WTC11 (cell line): ENCODE results near the gene SKI. TPM values are rescaled to one million over a fixed set of nuclear protein-coding genes. Genes with fewer than 3 reads are reported as not detected.

Experiments
- ATAC-seq: fragments of 200-7000 bp; cut with Tn5 transposase; 2 replicates; pipeline ENCODE4 v1.10.0; 2021; ENCODE audit warnings: mild to moderate bottlenecking, moderate library complexity
- CTCF ChIA-PET: fragments of 300-600 bp; sonication (Branson Sonifier 250); formaldehyde crosslinking; loops from one replicate; lab custom pipeline; 2021; ENCODE audit warnings: antibody characterized with exemption; lab: Charles Lee
- POLR2A ChIA-PET: fragments of 350-600 bp; sonication (Branson Sonifier 250); formaldehyde crosslinking; loops from one replicate; lab custom pipeline; 2021; ENCODE audit warnings: antibody characterized with exemption; lab: Charles Lee
- DNase-seq: peaks from one replicate; pipeline ENCODE4 v3.0.0; 2021; ENCODE audit warnings: low spot score
- H3K27ac Mint-ChIP-seq: 2 replicates; pipeline ENCODE4 v1.8.0; 2021; ENCODE audit warnings: mixed read lengths
- H3K27me3 Mint-ChIP-seq: 2 replicates; pipeline ENCODE4 v1.8.0; 2021; ENCODE audit warnings: low read depth, mild to moderate bottlenecking, moderate library complexity, mixed read lengths
- H3K36me3 Mint-ChIP-seq: 2 replicates; pipeline ENCODE4 v1.8.0; 2021; ENCODE audit warnings: mixed read lengths
- H3K4me1 Mint-ChIP-seq: 2 replicates; pipeline ENCODE4 v1.8.0; 2022; ENCODE audit warnings: mixed read lengths
- H3K4me3 Mint-ChIP-seq: 2 replicates; pipeline ENCODE4 v1.8.0; 2021; ENCODE audit warnings: mild to moderate bottlenecking, moderate library complexity, mixed read lengths
- H3K9me3 Mint-ChIP-seq: 2 replicates; pipeline ENCODE4 v1.8.0; 2021; ENCODE audit warnings: mixed read lengths
- ATF1 ChIP-seq: sonication (generic); formaldehyde crosslinking; IDR thresholded peaks from 2 replicates; pipeline ENCODE4 v1.8.1; 2023; ENCODE audit warnings: mild to moderate bottlenecking, moderate library complexity, missing genetic modification reagents
- CREB1 ChIP-seq: sonication (generic); formaldehyde crosslinking; IDR thresholded peaks from 2 replicates; pipeline ENCODE4 v1.8.0; 2023; ENCODE audit warnings: mild to moderate bottlenecking, missing genetic modification reagents
- EMX1 ChIP-seq: fragments of 250-450 bp; sonication (Bioruptor Pico); IDR thresholded peaks from 2 replicates; pipeline ENCODE4 v1.8.0; 2021; ENCODE audit warnings: mild to moderate bottlenecking
- GABPB1 ChIP-seq: sonication (generic); formaldehyde crosslinking; IDR thresholded peaks from 2 replicates; pipeline ENCODE4 v1.8.1; 2023; ENCODE audit warnings: mild to moderate bottlenecking, missing genetic modification reagents
- GTF2I ChIP-seq: fragments of 250-450 bp; sonication (Bioruptor Pico); conservative IDR thresholded peaks from 2 replicates; pipeline ENCODE4 v1.4.0; 2021; ENCODE audit warnings: mild to moderate bottlenecking
- OVOL2 ChIP-seq: fragments of 250-450 bp; sonication (Bioruptor Pico); IDR thresholded peaks from 2 replicates; pipeline ENCODE4 v1.9.0; 2021; ENCODE audit warnings: mild to moderate bottlenecking, borderline replicate concordance
- PRRX2 ChIP-seq: fragments of 250-450 bp; sonication (Bioruptor Pico); IDR thresholded peaks from 2 replicates; pipeline ENCODE4 v1.8.0; 2021; ENCODE audit warnings: mild to moderate bottlenecking
- SMAD4 ChIP-seq: sonication (generic); formaldehyde crosslinking; IDR thresholded peaks from 2 replicates; pipeline ENCODE4 v1.8.0; 2022; ENCODE audit warnings: mild to moderate bottlenecking, missing genetic modification reagents
- TCF7 ChIP-seq: sonication (generic); formaldehyde crosslinking; IDR thresholded peaks from 2 replicates; pipeline ENCODE4 v1.8.0; 2022; ENCODE audit warnings: mild to moderate bottlenecking, low read depth, missing genetic modification reagents, moderate library complexity
- ZNF121 ChIP-seq: sonication (generic); formaldehyde crosslinking; IDR thresholded peaks from 2 replicates; pipeline ENCODE4 v1.8.0; 2023; ENCODE audit warnings: missing genetic modification reagents
- ZNF263 ChIP-seq: sonication (generic); formaldehyde crosslinking; IDR thresholded peaks from 2 replicates; pipeline ENCODE4 v1.8.1; 2022; ENCODE audit warnings: low read depth, mild to moderate bottlenecking, moderate library complexity, missing genetic modification reagents
- total RNA-seq: library from RNA; stranded (reverse); gene quantifications from 3 replicates; pipeline ENCODE4 v1.2.3, GENCODE V29; 2021
- TF ChIP-seq, protein P1 (sequence below): sonication (generic); formaldehyde crosslinking; IDR thresholded peaks from 2 replicates; pipeline ENCODE4 v1.8.1; 2023; ENCODE audit warnings: mild to moderate bottlenecking, missing genetic modification reagents
- TF ChIP-seq, protein P2 (sequence below): sonication (generic); formaldehyde crosslinking; IDR thresholded peaks from 2 replicates; pipeline ENCODE4 v1.8.1; 2022; ENCODE audit warnings: mild to moderate bottlenecking, moderate library complexity, missing genetic modification reagents
- TF ChIP-seq, protein P3 (sequence below): sonication (generic); formaldehyde crosslinking; IDR thresholded peaks from 2 replicates; pipeline ENCODE4 v1.8.0; 2022; ENCODE audit warnings: mild to moderate bottlenecking, missing genetic modification reagents
- TF ChIP-seq, protein P4 (sequence below): sonication (generic); formaldehyde crosslinking; IDR thresholded peaks from 2 replicates; pipeline ENCODE4 v1.8.0; 2023; ENCODE audit warnings: missing genetic modification reagents, mild to moderate bottlenecking, borderline replicate concordance
- TF ChIP-seq, protein P5 (sequence below): fragments of 200-600 bp; IDR thresholded peaks from 2 replicates; pipeline ENCODE4 v1.8.0; 2022; ENCODE audit warnings: antibody characterized with exemption

Gene SKI
- total RNA-seq, 1 experiment from 2014 or later = 88.6 TPM

DNA sequence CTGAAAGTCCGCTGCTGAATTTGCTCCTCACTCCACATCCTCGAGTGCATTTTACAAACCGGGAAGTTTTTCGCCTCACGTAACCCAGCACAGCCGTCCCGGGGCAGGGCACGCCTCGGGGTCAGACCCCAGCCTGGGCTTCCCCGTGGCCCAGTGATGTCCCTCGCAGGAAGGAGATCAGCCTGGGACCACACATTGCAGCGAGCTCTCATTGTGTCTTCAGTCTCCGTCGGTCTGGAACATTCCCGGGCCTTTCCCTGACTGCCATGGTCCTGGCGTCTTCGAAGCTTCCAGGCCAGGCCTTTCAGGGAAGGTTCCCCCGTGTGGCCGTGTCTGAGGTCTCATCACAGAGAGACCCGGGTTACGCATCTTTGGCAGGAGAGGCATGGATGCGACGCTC lies 119.8 kb downstream of the SKI start:
- TF ChIP-seq CREB1 (CRISPR knock-in tag) = no peak
- TF ChIP-seq, protein P1, sequence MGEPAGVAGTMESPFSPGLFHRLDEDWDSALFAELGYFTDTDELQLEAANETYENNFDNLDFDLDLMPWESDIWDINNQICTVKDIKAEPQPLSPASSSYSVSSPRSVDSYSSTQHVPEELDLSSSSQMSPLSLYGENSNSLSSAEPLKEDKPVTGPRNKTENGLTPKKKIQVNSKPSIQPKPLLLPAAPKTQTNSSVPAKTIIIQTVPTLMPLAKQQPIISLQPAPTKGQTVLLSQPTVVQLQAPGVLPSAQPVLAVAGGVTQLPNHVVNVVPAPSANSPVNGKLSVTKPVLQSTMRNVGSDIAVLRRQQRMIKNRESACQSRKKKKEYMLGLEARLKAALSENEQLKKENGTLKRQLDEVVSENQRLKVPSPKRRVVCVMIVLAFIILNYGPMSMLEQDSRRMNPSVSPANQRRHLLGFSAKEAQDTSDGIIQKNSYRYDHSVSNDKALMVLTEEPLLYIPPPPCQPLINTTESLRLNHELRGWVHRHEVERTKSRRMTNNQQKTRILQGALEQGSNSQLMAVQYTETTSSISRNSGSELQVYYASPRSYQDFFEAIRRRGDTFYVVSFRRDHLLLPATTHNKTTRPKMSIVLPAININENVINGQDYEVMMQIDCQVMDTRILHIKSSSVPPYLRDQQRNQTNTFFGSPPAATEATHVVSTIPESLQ = no peak
- TF ChIP-seq ZNF121 (CRISPR knock-in tag) = no peak
- no peak for TF ChIP-seq SMAD4 (CRISPR knock-in tag)
- no peak for TF ChIP-seq EMX1
- no peak for TF ChIP-seq GTF2I (CRISPR knock-in tag)
- TF ChIP-seq GABPB1 (CRISPR knock-in tag) = no peak
- no peak for TF ChIP-seq ZNF263 (CRISPR knock-in tag)
- TF ChIP-seq PRRX2 = no peak
- no peak for TF ChIP-seq OVOL2 (CRISPR knock-in tag)
- TF ChIP-seq, protein P2, sequence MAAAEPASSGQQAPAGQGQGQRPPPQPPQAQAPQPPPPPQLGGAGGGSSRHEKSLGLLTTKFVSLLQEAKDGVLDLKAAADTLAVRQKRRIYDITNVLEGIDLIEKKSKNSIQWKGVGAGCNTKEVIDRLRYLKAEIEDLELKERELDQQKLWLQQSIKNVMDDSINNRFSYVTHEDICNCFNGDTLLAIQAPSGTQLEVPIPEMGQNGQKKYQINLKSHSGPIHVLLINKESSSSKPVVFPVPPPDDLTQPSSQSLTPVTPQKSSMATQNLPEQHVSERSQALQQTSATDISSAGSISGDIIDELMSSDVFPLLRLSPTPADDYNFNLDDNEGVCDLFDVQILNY (CRISPR knock-in tag) = no peak
- no peaks in the 10 kb centered on the region for H3K9me3 Mint-ChIP-seq
- no peaks in the 10 kb centered on the region for H3K4me1 Mint-ChIP-seq
- H3K27me3 Mint-ChIP-seq = no peaks in the 10 kb centered on the region
- no peaks in the 10 kb centered on the region for H3K36me3 Mint-ChIP-seq
- POLR2A ChIA-PET = no interaction called here
- DNase-seq (no peak), ATAC-seq (no peak)
- no peak overlapping the region for H3K4me3 Mint-ChIP-seq
- CTCF ChIA-PET = interaction anchor here (1.1 to 1.3 kb wide), 2 partner anchors 34 to 153 kb away, joined by 6 to 8 read pairs; partner anchors contain the start of gene FAAP20
- no peak overlapping the region for H3K27ac Mint-ChIP-seq

DNA sequence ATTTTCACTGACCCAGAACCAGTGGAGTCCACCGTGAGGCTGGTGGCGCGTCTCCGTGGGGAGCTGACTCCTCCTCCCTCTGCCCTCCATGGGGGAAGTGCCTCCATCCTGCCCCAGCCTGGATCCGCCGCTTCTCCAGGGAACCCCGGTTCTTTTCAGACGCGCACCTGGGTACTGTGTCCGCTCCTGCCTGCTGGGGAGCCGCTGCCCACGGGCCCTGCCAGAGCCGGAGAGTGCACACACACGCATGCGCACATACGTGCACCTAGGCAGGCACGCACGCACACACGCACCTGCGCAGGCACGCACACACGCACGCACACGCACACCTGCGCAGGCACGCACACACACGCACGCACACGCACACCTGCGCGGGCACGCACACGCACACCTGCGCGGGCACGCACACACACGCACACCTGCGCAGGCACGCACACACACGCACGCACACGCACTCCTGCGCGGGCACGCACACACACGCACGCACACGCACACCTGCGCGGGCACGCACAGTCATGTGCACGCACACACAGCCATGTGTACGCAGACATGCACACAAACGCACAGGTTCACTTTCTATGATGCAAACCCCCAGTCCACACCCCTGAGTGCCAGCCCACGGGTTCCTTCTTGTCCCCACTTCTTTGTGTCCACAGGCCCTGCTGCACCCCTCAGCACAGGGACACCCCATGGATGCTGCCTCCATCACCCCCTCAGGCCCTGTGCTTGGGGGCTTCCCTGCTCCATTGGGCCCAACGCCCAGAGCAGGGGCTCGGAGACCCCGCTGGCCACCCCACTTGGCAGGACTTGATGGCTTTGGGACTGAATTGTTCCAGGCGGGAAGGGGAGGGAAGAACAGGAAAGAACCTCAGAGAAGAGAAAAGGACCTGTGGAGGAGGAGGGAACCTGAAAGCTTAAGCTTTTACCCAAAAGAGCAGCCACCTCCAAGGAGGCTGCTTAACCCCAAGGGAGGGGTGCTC lies 120.5 kb downstream of the SKI start:
- H3K27me3 Mint-ChIP-seq = no peaks in the 10 kb centered on the region

More for the DNA sequence above, 120.5 kb downstream of the SKI start:
- Mint-ChIP-seq H3K4me3 (no peak overlapping the region), H3K27ac (no peak overlapping the region; the same call in 1 of the 2 replicates), H3K4me1 (no peaks in the 10 kb centered on the region), H3K9me3 (no peaks in the 10 kb centered on the region), H3K36me3 (no peaks in the 10 kb centered on the region)
- ATAC-seq (no peak), DNase-seq (no peak)
- TF ChIP-seq, protein P3, sequence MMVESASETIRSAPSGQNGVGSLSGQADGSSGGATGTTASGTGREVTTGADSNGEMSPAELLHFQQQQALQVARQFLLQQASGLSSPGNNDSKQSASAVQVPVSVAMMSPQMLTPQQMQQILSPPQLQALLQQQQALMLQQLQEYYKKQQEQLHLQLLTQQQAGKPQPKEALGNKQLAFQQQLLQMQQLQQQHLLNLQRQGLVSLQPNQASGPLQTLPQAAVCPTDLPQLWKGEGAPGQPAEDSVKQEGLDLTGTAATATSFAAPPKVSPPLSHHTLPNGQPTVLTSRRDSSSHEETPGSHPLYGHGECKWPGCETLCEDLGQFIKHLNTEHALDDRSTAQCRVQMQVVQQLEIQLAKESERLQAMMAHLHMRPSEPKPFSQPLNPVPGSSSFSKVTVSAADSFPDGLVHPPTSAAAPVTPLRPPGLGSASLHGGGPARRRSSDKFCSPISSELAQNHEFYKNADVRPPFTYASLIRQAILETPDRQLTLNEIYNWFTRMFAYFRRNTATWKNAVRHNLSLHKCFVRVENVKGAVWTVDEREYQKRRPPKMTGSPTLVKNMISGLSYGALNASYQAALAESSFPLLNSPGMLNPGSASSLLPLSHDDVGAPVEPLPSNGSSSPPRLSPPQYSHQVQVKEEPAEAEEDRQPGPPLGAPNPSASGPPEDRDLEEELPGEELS (CRISPR knock-in tag) = no peak
- TF ChIP-seq EMX1 (no peak), ATF1 (no peak), TCF7 (CRISPR knock-in tag) (0 out of 2 replicates have a peak, but pooled peaks have one; percentile 68), SMAD4 (CRISPR knock-in tag) (no peak)
- TF ChIP-seq, protein P4, sequence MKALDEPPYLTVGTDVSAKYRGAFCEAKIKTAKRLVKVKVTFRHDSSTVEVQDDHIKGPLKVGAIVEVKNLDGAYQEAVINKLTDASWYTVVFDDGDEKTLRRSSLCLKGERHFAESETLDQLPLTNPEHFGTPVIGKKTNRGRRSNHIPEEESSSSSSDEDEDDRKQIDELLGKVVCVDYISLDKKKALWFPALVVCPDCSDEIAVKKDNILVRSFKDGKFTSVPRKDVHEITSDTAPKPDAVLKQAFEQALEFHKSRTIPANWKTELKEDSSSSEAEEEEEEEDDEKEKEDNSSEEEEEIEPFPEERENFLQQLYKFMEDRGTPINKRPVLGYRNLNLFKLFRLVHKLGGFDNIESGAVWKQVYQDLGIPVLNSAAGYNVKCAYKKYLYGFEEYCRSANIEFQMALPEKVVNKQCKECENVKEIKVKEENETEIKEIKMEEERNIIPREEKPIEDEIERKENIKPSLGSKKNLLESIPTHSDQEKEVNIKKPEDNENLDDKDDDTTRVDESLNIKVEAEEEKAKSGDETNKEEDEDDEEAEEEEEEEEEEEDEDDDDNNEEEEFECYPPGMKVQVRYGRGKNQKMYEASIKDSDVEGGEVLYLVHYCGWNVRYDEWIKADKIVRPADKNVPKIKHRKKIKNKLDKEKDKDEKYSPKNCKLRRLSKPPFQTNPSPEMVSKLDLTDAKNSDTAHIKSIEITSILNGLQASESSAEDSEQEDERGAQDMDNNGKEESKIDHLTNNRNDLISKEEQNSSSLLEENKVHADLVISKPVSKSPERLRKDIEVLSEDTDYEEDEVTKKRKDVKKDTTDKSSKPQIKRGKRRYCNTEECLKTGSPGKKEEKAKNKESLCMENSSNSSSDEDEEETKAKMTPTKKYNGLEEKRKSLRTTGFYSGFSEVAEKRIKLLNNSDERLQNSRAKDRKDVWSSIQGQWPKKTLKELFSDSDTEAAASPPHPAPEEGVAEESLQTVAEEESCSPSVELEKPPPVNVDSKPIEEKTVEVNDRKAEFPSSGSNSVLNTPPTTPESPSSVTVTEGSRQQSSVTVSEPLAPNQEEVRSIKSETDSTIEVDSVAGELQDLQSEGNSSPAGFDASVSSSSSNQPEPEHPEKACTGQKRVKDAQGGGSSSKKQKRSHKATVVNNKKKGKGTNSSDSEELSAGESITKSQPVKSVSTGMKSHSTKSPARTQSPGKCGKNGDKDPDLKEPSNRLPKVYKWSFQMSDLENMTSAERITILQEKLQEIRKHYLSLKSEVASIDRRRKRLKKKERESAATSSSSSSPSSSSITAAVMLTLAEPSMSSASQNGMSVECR = no peak
- TF ChIP-seq, protein P5, sequence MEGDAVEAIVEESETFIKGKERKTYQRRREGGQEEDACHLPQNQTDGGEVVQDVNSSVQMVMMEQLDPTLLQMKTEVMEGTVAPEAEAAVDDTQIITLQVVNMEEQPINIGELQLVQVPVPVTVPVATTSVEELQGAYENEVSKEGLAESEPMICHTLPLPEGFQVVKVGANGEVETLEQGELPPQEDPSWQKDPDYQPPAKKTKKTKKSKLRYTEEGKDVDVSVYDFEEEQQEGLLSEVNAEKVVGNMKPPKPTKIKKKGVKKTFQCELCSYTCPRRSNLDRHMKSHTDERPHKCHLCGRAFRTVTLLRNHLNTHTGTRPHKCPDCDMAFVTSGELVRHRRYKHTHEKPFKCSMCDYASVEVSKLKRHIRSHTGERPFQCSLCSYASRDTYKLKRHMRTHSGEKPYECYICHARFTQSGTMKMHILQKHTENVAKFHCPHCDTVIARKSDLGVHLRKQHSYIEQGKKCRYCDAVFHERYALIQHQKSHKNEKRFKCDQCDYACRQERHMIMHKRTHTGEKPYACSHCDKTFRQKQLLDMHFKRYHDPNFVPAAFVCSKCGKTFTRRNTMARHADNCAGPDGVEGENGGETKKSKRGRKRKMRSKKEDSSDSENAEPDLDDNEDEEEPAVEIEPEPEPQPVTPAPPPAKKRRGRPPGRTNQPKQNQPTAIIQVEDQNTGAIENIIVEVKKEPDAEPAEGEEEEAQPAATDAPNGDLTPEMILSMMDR = no peak
- POLR2A ChIA-PET = no interaction called here
- CTCF ChIA-PET = interaction anchor here (1.1 to 1.3 kb wide), 2 partner anchors 33 to 153 kb away, joined by 6 to 8 read pairs; partner anchors contain the start of gene FAAP20
